NCI-H1436 (cell line): ENCODE data around the gene SVBP.
"Not testable (repeated sequence)": the region's sequence is repeated elsewhere in the genome, so short reads cannot be mapped to it uniquely, and the experiment has no call there.

ENCODE experiments used
- DNase-seq: peaks from one replicate; lab custom pipeline; 2025; lab: John Stamatoyannopoulos, UW

SVBP gene

DNA sequence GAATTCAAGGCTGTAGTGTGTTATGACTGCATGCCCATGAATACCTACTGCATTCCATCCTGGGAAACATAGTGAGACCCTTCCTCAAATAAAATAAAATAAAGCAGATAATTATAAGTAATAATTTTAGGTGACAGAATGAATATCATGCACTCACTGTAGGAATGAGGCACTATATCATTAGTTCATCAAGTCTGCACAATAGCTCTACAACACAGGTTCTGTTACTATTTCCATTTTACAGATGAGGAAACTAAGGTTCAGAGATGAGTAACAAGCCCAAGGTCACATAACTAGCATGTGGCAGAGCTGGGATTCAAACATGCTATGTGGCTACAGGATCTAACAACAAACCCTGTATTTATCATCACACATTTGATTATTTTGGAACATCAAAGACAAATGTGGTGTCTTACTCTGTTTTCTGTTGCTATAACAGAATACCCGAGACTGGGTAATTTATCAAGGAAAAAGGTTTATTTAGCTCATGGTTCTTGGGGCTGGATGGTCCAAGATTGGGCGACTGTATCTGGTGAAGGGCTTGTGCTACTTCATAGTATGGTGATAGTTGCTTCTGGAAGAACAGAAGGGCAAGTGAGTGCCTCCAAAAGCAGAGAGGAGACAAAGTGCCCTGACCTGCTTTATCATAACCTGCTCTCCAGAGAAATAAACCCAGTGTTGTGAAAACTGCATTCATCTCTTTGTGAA, 24.4 kb upstream of the SVBP start:
- DNase-seq = no peak

DNA sequence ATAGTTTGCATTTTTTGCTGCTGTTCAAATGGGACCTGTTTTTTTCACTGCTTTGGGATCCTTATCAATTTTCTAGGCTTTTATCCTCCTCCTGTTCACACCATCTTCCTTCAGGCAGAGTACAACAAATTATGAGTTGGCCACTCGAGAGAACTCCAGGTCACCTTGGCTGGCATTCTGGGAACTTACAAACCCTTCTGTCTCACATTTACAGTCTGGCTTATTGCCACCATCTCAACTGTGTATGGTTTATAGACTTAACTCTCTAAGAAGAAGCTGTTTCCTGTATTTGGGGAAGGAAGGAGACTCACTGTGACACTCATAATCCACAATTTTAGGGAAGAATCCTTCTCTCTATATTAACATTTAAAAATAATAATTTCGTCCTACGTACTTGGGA, 23.8 kb upstream of the SVBP start:
- DNase-seq = no peak

DNA sequence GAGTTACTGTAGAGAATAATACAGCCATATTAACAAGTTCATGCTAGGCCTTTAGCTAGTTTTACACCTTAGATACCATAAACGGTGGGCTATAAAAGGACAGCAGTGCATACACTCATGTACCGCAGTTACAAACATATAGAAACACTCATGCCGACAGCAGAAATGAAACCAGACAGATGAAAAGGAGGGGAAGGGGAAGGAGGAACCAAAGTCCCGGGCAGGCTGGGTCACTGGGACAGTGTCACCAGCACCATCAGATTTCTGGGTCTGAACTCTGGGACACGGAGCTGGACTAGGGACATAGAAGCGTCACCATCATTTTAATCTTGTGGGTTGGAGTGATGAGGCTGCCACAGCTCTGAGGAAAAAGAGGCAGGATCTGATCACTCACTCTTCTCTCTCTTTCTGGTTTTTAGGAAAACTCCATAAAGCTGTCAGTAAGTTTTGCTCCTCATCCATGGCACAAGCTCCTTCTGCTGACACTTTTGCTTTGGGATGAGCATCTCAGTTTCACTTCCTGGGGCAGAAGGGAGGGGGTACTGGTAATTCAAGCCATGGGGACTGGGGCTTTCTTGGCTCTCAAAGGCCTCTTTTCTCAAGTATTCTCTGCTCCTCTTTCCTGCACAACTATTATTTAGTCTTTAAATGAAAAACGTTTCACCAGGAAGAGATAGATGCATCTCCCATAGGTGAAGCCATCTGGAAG, 21.4 kb upstream of the SVBP start:
- no peak for DNase-seq

DNA sequence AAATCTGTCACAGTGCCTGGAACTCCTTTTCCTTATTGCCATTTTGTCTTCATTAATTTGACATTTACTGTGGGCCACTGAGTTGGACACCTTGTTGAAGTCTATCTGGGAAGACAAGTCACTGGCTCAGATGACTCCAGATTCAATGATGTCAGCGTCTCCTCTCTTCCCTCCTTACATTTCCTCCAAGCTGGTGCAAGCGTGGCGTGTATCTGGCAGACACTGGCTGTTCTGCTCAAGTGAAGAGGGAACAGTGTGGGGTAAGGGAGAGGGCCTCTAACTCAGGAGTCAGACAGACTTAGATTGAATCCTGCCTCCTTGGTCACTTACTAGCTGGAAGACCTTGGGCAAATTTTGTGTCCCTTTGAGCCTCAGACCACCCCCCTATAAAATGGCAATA, 20.5 kb upstream of the SVBP start:
- DNase-seq = no peak

DNA sequence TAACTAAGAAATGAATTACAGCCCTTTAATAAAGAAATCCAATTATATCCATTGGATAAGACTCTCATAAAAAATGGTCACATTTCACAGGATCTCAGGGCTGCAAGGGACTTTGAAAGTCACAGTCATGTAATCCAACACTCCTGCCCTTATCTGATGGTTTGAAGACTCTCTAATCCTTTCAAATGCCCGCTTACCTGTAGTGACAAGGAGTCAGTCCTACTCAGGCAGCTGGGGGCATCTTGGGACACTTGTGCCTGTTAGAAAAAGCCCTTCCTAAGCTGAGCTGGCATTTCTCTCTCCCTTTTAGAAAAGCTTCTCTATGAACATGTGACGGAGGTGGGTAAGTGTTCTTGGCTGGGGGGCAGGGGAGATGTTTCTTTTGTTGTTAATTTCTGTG, 18.2 kb upstream of the SVBP start:
- DNase-seq = no peak

DNA sequence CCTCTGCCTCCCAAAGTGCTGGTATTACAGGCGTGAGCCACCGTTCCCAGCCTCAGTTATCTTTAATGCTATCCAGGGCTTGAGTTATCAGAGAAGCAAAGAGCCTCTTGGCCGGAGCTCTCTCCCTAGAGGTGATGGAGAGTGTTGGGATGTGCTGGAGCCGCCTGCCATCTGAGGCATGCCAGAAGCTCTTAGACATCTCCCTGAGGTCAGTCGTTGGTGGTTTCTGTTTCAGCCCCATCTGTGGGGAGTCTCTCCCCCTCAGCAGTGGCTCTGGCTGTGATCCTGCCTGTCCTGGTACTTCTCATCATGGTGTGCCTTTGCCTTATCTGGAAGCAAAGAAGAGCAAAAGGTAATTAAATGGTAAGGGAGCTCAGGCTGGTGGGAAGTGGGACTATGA, 17.6 kb upstream of the SVBP start:
- no peak for DNase-seq

DNA sequence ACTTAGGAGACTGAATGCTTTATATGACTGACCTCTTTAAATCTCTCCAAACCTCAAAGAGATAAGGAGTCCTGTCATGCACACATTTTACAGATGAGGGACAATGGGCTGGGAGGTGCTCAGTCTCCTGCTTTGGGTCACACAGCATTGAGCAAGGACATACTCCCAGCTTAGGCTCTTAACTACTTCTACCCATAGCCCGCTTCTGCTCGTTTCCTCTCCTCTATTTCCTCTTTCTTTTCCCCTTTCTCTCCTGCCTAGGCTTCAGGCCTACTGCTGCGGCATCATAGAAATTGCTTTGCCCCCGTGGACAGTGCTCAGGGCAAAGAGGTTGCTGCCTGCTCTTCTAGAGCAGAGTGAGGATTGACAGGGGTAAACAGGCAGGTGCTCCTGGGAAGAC, 16.8 kb upstream of the SVBP start:
- DNase-seq = no peak

DNA sequence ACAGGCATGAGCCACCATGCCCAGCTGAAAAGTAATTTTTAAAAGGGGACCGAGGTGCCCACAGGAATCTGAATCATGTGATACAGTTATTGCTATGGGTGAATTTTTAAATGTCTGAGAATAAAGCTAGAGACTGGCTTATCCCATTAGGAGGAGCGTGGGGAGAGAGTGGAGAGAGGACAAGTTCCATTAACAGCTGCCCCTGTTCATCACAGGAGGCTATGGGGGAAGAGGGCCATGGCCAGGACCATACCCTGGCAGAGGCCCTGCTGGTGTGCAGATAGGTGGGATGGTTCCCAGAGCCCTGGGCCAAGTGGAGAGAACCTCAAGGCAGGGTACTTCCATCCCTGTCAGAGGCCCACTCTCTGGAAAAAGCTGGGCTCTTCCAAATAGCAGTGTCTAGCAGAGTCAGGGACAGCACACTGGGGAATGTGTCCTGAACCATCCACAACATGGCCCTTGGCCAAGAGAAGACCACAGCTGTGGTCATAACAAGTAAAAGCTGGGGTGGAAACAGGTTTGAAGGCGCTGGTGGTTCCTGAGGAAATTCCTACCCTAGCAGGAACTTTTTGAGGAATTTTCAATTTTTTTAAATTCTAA, 15.5 kb upstream of the SVBP start:
- DNase-seq = no peak

DNA sequence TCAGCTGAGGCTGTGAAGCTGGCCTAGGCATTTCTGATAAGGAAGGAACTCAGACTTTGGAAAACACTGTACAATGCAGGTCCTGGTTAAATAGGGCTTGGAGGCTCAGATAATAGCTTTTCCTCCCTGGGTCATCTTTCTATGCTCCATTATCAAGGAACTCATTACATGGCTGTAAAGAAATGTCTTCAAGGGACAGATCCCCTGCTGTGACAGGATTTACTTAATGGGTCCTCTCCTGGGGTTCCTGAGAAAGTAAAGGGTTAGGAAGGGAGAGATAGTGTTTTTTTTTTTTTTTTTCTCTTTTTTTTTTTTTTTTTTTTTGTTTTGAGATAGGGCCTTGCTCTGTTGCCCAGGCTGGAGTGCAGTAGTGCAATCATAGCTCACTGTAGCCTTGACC, 14.1 kb upstream of the SVBP start:
- DNase-seq = no peak

DNA sequence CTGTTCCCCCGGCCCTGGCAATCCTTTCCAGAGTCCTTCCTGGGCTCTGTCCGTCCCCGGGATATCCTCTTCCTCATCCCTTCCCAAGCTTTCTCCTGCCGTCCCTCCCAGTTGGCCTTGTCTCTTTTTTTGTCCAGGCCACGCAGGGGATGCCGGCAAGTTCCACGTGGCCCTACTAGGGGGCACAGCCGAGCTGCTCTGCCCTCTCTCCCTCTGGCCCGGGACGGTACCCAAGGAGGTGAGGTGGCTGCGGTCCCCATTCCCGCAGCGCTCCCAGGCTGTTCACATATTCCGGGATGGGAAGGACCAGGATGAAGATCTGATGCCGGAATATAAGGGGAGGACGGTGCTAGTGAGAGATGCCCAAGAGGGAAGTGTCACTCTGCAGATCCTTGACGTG, 13.4 kb upstream of the SVBP start:
- DNase-seq = no peak

DNA sequence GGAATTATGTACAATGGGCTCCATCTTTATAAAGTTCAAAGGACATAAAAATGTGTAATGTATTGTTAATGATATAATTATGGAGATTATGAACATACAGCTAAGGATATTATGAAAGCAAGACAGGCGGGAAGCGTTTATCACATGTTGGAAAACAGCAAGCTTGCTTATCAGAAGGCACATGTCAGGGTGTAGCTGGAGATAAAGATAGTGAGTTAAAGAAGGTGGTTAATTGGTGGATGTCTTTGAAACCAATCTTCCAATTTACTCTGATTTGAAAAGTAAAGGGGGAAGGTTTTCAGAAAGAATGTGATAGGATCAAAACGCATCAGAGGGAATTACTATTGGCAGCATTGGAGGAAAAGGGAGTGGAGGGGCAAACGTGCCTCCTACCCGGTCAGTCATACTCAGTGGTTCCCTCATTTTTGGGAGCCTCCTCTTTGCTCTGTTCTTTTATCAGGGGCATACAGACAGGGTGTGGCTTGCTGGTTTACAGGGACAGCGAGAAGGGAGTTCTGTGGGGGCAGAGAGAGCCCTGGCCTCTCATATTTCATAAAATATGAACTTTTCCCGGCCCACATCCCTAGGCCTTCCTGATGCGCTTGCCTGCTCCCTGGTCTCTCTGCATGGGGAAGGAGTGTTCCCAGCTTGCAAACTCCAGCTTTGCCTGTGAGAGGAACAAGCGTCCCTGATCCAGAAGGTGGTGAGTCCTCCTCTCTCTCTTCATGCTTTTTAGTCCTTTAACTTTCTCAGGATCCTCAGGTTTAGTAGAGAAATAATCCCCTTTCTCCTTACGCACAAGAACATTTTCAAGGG, 8.0 kb upstream of the SVBP start:
- no peak for DNase-seq

DNA sequence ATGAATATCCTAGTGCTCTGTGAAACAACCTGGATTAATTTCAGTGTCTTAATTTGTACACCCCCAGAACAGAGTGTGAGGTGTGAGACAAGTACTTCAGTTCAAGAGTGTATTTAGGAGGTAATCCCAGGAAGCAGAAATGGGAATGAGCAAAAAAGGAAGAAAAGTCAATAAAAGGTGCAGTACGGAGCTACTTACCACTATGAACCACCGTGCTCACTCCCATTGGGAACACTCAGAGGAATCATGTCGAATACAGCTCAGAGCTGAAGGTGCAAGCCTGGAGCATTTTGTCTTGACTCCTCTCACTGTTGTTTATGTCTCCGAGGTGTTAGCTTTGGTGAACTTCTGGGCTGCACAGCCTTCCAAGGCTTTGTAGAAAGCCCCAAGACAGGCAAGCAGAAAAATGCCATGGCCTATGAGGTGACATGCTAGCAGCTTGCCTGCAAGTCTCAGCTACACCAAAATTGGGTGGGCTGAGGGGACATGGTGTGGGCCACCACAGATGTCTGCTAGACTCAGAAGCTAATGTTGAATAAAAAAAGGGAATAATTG, 7.4 kb upstream of the SVBP start:
- DNase-seq = no peak

DNA sequence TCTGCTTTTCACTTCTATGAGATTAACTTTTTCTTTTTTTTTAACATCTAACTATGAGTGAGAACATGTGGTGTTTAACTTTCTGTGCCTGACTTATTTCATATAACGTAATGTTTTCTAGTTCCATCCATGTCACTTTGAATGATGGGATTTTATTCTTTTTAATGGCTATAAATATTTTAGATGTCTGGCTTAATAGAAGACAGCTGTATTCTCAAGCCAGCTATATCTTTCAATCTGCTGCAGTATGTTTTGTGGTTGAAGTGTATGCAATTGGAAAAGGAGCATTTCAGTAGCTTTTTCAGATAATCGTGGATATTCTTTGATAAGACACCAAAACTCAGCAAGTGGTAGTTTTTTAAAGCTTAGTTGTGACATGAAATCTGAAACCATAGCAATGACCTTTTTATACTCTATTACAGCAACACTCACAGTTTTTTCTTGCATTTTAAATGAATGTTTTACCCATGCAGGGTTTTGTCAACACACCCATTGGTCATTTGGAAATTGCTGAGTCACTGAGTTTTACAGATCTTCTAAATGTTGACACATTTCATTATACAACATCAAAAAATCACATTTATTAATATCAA, 5.7 kb upstream of the SVBP start:
- DNase-seq = no peak

DNA sequence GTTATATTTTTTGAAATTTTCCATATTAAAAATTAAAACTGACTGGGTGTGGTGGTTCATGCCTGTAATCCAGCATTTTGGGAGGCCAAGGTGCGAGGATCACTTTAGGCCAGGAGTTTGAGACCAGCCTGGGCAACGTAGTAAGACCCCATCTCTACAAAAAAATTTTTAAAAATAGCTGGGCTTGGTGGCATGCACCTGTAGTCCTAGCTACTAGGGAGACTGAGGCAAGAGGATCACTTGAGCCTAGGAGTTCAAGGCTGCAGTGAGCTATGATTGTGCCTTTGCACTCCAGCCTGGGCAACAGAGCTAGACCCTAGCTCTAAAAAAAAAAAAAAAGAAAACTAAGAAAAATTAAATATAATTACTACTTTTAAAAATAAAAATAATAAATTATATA, 4.5 kb upstream of the SVBP start:
- DNase-seq = no peak

DNA sequence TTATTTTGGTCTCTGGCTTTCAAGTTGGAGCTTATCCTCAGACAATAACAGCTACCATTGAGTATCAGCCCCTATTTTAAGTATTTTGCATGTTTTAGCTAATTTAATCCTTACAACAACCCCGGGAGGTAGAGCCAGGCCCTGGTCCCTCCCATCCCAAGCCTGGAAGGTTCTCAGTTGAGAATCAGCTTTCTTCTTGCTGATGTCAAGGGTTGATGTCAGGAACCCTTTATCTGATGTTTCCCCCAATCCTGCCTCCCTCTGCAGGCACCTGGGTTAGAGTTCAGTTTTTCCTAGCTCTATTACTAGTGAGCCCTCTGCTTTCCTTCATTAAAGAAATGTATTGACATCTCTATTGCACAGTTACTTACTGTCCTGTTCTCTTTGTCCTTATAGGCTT, 3.6 kb upstream of the SVBP start:
- DNase-seq = no peak

DNA sequence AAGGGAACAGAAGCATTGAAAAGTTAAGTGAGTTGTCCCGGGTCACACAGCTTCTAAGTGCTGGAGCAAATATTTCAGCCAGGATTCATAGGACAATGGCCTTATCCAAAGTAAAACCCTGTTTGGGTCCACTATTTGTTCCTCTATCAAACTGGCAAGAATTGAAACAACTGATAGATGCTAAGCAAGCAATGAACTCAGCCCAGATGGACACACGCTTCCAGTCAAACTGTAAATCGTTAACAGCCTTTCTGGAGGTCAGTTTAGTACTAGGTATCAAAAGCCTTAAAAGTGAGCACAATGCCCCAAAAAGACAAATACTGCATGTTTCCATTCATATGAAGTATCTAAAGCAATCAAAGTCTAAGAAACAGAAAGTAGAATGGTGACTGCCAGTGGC, 779 bp upstream of the SVBP start:
- DNase-seq = no peak

DNA sequence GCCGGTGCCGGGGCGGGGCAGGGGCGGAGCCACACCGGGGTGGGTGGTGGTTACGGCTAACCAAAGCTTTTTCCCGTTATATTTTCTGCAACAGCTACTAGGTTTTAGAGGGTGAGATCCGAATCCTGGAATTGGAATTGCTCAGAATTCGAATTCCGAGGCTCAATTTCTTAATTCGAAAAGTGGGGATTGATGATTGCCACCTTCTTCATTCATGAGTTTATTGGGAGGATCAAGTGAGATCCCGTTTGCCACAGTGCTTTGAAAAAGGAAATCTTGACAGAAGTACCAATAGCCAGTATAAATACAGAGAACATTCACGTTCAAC, 207 bp upstream of the SVBP start:
- no peak for DNase-seq

DNA sequence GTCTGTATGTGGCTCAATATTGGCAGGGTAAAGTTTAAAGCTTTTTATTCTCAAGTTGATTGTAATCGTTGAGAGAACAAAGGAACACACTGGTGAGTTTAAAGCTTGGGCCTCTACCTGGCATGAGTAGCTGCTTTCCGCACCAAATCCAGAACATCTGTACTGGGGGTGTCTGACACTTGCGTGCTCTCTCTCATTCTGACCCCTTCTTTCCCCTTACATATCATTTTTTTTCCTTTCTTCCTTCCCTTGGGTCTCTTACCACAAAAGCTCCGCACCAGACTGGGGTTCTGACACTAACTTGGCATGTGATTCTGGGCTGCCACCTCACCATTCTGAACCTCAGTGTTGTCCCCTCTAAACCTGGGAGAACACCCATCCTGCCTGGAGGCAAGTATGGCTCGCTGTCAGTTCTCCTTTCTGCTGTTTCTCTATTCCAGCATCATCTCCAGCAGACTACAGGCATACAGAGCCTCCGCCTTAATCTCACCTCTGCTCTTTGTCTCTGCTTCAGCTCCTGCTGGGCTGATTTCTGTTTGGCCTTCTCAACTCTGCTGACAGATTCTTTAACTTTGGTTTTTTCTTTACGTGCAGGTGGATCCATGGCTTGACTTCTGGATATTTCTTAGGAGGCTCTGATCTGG, 1.1 kb downstream of the SVBP start:
- no peak for DNase-seq

DNA sequence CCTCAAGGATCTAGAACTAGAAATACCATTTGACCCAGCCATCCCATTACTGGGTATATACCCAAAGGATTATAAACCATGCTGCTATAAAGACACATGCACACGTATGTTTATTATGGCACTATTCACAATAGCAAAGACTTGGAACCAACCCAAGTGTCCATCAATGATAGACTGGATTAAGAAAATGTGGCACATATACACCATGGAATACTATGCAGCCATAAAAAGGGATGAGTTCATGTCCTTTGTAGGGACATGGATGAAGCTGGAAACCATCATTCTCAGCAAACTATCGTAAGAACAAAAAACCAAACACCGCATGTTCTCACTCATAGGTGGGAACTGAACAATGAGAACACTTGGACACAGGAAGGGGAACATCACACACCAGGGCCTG, 2.4 kb downstream of the SVBP start:
- DNase-seq = not testable (repeated sequence)

DNA sequence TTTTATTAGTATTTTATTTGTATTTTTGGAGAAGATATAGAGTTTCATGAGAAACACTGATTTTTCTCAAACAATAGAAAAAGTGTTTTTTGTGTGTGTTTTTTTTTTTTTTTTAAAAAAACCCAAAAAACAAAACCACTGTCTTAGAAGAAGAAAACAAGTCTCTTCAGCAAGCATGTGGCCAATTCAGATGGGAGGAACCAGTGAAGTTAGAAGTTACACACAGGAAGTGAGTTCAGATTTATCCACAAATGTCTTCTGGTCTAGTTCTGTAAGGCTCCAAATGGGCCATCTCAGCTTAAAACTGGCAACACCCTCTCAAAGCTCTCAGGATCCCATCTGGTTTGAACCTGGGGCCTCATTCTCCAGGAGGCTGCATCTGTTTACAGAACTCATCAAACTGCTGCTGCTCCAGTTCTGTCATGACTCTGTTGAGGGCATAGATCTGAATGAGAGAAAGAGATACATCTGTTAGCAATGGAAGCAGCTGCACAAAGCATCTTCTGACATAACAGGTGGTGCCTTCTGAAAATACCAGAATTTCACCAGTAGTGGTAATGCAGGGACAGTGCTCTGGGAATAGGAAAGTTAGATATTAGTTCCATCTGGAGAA, 10.0 kb downstream of the SVBP start:
- DNase-seq = no peak

DNA sequence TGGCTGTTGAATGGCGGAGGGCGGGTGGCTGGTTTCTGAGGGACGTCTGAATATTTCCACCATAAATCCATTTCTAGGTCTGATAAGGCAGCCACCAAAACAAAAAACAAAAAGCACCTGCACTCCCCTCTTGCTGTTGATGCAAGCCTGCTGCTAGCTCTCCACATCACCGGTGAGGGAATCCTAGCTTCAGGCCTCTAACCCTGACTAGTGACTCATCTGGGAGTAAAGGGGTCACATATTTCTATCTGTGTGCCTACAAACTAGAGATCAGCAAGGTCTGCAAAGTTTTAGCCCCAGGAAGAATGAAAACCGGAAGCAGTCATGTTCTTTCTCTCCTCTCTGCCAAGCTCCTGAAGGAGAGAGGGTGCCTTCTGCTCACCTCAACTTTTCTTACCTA, 10.6 kb downstream of the SVBP start:
- no peak for DNase-seq
